Measurements from ENCODE around the gene MB21D2.

GRCh38 chr3:192818126-192818525, 99.5 kb downstream of the MB21D2 start:
- TF ChIP-seq CTCF (IDR thresholded peaks at IDR 0.05; ENCODE audit: insufficient read depth, low read length, poor library complexity, severe bottlenecking): no peak
- TF ChIP-seq EZH2phosphoT487 (conservative IDR thresholded peaks at IDR 0.05; ENCODE audit: low read length): no peak

All from SU-DHL-6 (cell line).